Suprapubic skin (tissue), 4 donors: ENCODE results near the gene DCUN1D3.

Source experiments
- CTCF ChIP-seq, 2 donors: fragments of 200-600 bp in 1 of 2; fragments of 450-650 bp in 1 of 2; sonication (generic) in 1 of 2; IDR thresholded peaks; one replicate each; pipeline ENCODE4 v1.5.1; 2016 to 2019; ENCODE audit warnings: antibody characterized with exemption in 2 of 2, mild to moderate bottlenecking in 1 of 2, moderate library complexity in 1 of 2
- EP300 ChIP-seq: sonication (generic); formaldehyde crosslinking; IDR thresholded peaks from one replicate; pipeline ENCODE4 v1.6.1; 2017; ENCODE audit warnings: antibody characterized with exemption
- POLR2A ChIP-seq, 2 donors: fragments of 450-650 bp; IDR thresholded peaks; one replicate each; pipeline ENCODE4 v1.6.1; 2017; ENCODE audit warnings: antibody characterized with exemption in 2 of 2, mild to moderate bottlenecking in 2 of 2, moderate library complexity in 2 of 2
- POLR2AphosphoS5 ChIP-seq, 3 donors: sonication (generic); formaldehyde crosslinking; IDR thresholded peaks; one replicate each; pipeline ENCODE4 v1.6.1; 2017; ENCODE audit warnings: antibody characterized with exemption in 3 of 3

- TF ChIP-seq CTCF (IDR thresholded peaks at IDR 0.05) = no peak
- TF ChIP-seq EP300 = no peak
- TF ChIP-seq POLR2A (IDR thresholded peaks at IDR 0.05) = no peak
- no peak for TF ChIP-seq POLR2AphosphoS5 (IDR thresholded peaks at IDR 0.05)
These were observed 13.8 kb downstream of the DCUN1D3 start for GRCh38 chr16:20886320-20886719.
